Natural killer cell (primary cell): ENCODE data around the gene PITRM1. TPM values are rescaled to one million over a fixed set of nuclear protein-coding genes. Genes with fewer than 3 reads are reported as not detected.

Experiments used
- ATAC-seq, 3 donors: fragments of 150-1000 bp in 2 of 3; fragments of 200-7000 bp in 1 of 3; cut with Tn5 transposase; 1 replicate in 1 of 3; 2 replicates in 2 of 3; pipeline ENCODE4 v1.10.0; 2021; ENCODE audit warnings: mild to moderate bottlenecking in 2 of 3, moderate library complexity in 2 of 3
- DNase-seq, 2 donors: peaks; one replicate each; pipeline versions ENCODE4 v3.0.0 to v3.0.0-alpha.2; 2013 to 2021; ENCODE audit warnings: mixed read lengths in 1 of 2
- H3K27ac ChIP-seq: one replicate; pipeline ENCODE4 v1.5.1; 2013; ENCODE audit warnings: mild to moderate bottlenecking, low read length
- H3K27me3 ChIP-seq: one replicate; pipeline ENCODE4 v1.6.1; 2013; ENCODE audit warnings: low read length; ENCODE audit not compliant: control insufficient read depth, insufficient read depth
- H3K36me3 ChIP-seq: one replicate; pipeline ENCODE4 v1.6.1; 2013; ENCODE audit warnings: low read length; ENCODE audit not compliant: control insufficient read depth, insufficient read depth
- H3K4me1 ChIP-seq: one replicate; pipeline ENCODE4 v1.6.1; 2013; ENCODE audit warnings: low read length; ENCODE audit not compliant: control insufficient read depth, insufficient read depth
- H3K4me3 ChIP-seq: one replicate; pipeline ENCODE4 v1.5.1; 2013; ENCODE audit warnings: low read length
- H3K9me3 ChIP-seq: one replicate; pipeline ENCODE4 v1.6.1; 2013; ENCODE audit warnings: low read length; ENCODE audit not compliant: control insufficient read depth, insufficient read depth
- H3K27ac Mint-ChIP-seq, 2 donors: one replicate each; pipeline ENCODE4 v1.8.0; 2022; ENCODE audit warnings: mild to moderate bottlenecking in 2 of 2, mixed read lengths in 2 of 2, moderate library complexity in 1 of 2
- H3K27me3 Mint-ChIP-seq, 2 donors: one replicate each; pipeline ENCODE4 v1.8.0; 2022; ENCODE audit warnings: low read depth in 2 of 2, mixed read lengths in 2 of 2
- H3K36me3 Mint-ChIP-seq: one replicate; pipeline ENCODE4 v1.8.0; 2022; ENCODE audit warnings: mixed read lengths
- H3K4me1 Mint-ChIP-seq, 2 donors: one replicate each; pipeline ENCODE4 v1.8.0; 2022; ENCODE audit warnings: mixed read lengths in 2 of 2
- H3K4me3 Mint-ChIP-seq: one replicate; pipeline ENCODE4 v1.8.0; 2022; ENCODE audit warnings: mild to moderate bottlenecking, moderate library complexity, mixed read lengths
- H3K9me3 Mint-ChIP-seq, 2 donors: one replicate each; pipeline ENCODE4 v1.8.0; 2022; ENCODE audit warnings: mixed read lengths in 2 of 2
- CTCF ChIP-seq: fragments of 200-600 bp; IDR thresholded peaks from one replicate; pipeline ENCODE4 v1.8.0; 2022; ENCODE audit warnings: antibody characterized with exemption
- WGBS: methylation state at CpG from one replicate; pipeline ENCODE4 v1.1.7; 2013; ENCODE audit warnings: missing lambda C conversion rate; ENCODE audit not compliant: insufficient coverage; 5-methylcytosine and 5-hydroxymethylcytosine counted together
- intact Hi-C: fragments of 100-400 bp; cut with micrococcal nuclease; formaldehyde crosslinking; loops from one replicate; pipeline ENCODE4 v1.14.2; 2022
- total RNA-seq, 4 donors: library from RNA; stranded (reverse); fragments of 120-200 nt in 1 of 4; gene quantifications; one replicate each; pipeline versions ENCODE4 v1.2.3 to v1.2.4, GENCODE V29; 2013 to 2022

Gene PITRM1
- total RNA-seq, 3 donors from 2014 or later (not counting 1 experiment from before 2014, with no cell fraction given), result 67.1 to 89.0 (median 70.6) TPM

DNA sequence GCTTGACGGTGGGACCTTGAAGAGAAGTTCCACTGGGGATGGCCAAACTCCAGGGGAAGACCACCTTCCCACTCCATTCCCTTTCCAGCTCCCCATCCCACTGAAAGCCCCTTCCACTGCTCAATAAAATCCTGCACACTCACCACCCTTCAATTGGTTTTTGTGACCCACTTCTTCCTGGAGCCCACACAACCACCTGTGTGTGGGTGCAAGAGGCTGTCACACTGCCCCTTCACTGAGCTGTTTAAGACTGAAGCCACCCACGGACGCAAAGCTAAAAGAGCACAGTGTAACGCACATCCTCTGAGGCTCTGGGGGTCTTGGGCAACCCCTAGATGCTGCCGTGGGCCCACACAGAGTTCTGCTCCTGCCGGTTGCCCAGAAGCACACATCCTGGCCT is 12.8 kb upstream of the PITRM1 start:
- Histone ChIP-seq H3K4me3 (no peak overlapping the region), H3K27ac (no peak overlapping the region), H3K4me1 (no peaks in the 10 kb centered on the region), H3K9me3 (no peaks in the 10 kb centered on the region), H3K36me3 (no peaks in the 10 kb centered on the region), H3K27me3 (no peaks in the 10 kb centered on the region)
- no peaks in the 10 kb centered on the region for H3K4me1 Mint-ChIP-seq
- no peak overlapping the region for H3K4me3 Mint-ChIP-seq
- WGBS, result 73% methylated on average over 6 of the region's 6 CpGs
- ATAC-seq, result no peak
- DNase-seq, result no peak
- H3K9me3 Mint-ChIP-seq, result no peaks in the 10 kb centered on the region
- peaks cover 25 to 33% of the 10 kb centered on the region in 2 donors for H3K27me3 Mint-ChIP-seq
- no peak for TF ChIP-seq CTCF
- H3K36me3 Mint-ChIP-seq, result no peaks in the 10 kb centered on the region
- H3K27ac Mint-ChIP-seq, result no peak overlapping the region
- intact Hi-C loops, result no loop called here

DNA sequence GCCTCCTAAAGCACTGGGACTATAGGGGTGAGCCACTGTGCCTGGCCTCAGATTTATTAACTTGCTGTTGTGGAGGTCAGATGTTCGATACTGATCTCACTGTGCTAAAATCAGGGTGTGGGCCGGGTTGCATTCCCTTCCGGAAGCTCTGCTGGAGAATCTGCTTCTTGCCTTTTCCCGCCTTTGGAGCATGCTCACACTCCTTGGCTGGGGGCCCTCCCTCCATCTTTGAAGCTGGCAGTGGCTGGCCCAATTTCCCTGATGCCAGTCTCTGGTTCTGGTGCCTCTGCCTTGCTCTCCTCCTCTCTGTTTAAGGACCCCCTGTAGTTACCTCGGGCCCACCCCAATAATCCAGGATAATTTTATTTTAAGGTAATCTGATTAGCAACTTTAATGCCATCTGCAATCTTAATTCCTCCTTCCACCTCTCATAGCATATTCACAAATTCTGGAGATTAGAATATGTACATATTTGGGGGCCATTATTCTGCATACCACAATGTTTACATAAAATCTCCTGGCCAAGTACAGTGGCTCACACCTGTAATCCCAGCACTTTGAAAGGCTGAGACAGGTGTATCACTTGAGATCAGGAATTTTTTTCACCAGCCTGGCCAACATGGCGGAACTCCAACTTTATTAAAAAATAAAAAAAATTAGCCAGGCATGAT is 7.9 kb upstream of the PITRM1 start:
- H3K27ac Mint-ChIP-seq, result no peak overlapping the region
- H3K4me1 ChIP-seq, result no peaks in the 10 kb centered on the region
- no peak for TF ChIP-seq CTCF
- no peaks in the 10 kb centered on the region for H3K9me3 Mint-ChIP-seq
- H3K4me3 Mint-ChIP-seq, result no peak overlapping the region
- no peak overlapping the region for H3K4me3 ChIP-seq
- no peaks in the 10 kb centered on the region for H3K27me3 ChIP-seq
- no peak overlapping the region for H3K27ac ChIP-seq
- peaks cover 21 to 26% of the 10 kb centered on the region in 2 donors for H3K27me3 Mint-ChIP-seq
- no peaks in the 10 kb centered on the region for H3K4me1 Mint-ChIP-seq
- H3K36me3 ChIP-seq, result no peaks in the 10 kb centered on the region
- ATAC-seq (no peak), DNase-seq (no peak)
- WGBS, result 93% methylated on average over 5 of the region's 6 CpGs
- no peaks in the 10 kb centered on the region for H3K9me3 ChIP-seq
- H3K36me3 Mint-ChIP-seq, result no peaks in the 10 kb centered on the region
- intact Hi-C loops, result no loop called here

DNA sequence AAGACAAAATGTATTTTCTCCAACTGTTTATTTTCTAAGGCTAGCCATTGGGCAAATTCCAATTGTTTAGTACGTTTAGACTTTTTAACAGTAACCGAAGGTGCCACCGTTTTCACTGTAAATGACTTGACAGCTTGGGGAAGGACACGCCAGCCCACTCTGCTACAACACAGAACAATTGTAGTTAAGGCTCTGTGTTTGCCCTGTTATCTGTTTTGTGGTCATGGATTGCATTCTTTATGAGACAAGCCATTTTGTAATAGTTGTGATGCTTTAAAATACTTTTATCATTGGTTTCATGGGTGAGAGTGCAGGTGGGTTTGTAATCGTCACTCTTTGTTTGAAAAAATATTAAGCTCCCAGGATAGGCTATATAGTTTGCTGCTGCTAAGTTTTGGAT is 6.6 kb upstream of the PITRM1 start:
- no peaks in the 10 kb centered on the region for H3K36me3 ChIP-seq
- Mint-ChIP-seq H3K4me1 (no peaks in the 10 kb centered on the region), H3K27ac (no peak overlapping the region), H3K27me3 (peaks cover 21 to 26% of the 10 kb centered on the region in 2 donors), H3K9me3 (no peaks in the 10 kb centered on the region), H3K4me3 (no peak overlapping the region), H3K36me3 (no peaks in the 10 kb centered on the region)
- no peaks in the 10 kb centered on the region for H3K27me3 ChIP-seq
- H3K4me1 ChIP-seq, result no peaks in the 10 kb centered on the region
- no peaks in the 10 kb centered on the region for H3K9me3 ChIP-seq
- WGBS, result 97% methylated on average over 5 of the region's 5 CpGs
- DNase-seq, result no peak
- intact Hi-C loops, result no loop called here
- ATAC-seq, result peak in 1 of 3 donors; percentile 54
- H3K4me3 ChIP-seq, result no peak overlapping the region
- TF ChIP-seq CTCF, result no peak
- H3K27ac ChIP-seq, result no peak overlapping the region

- H3K36me3 ChIP-seq, result no peaks in the 10 kb centered on the region
- no peak overlapping the region for H3K4me3 ChIP-seq
- no peaks in the 10 kb centered on the region for H3K36me3 Mint-ChIP-seq
- no peak for TF ChIP-seq CTCF
- H3K4me1 ChIP-seq, result peaks cover 10% of the 10 kb centered on the region
- H3K27ac Mint-ChIP-seq, result no peak overlapping the region
- WGBS, result 79% methylated on average over 4 of the region's 5 CpGs
- H3K4me3 Mint-ChIP-seq, result no peak overlapping the region
- intact Hi-C loops, result no loop called here
- H3K9me3 ChIP-seq, result no peaks in the 10 kb centered on the region
- H3K4me1 Mint-ChIP-seq, result peaks cover 2% of the 10 kb centered on the region in 2 donors
- peaks cover 17 to 26% of the 10 kb centered on the region in 2 donors for H3K27me3 Mint-ChIP-seq
- H3K9me3 Mint-ChIP-seq, result peaks cover 0 to under 1% of the 10 kb centered on the region in 2 donors
- H3K27ac ChIP-seq, result no peak overlapping the region
- H3K27me3 ChIP-seq, result no peaks in the 10 kb centered on the region
- ATAC-seq, result no peak
- no peak for DNase-seq
These were observed 5.5 kb upstream of the PITRM1 start for GRCh38 chr10:3178042-3178441.
